ENCODE measurements around the gene REV3L.
A peak's percentile ranks its signal among the peaks of the same experiment; 100 is the strongest.
"Not testable (repeated sequence)": the region's sequence is repeated elsewhere in the genome, so short reads cannot be mapped to it uniquely, and the experiment has no call there.

REV3L gene

GRCh38 chr6:111482959-111483735 lies at the start of gene REV3L:
Gene REV3L, minus strand, starts transcription at chr6:111483218. Its CDS starts 330 bp downstream, at chr6:111482888.
- DNase-seq: peak; percentile 91

- DNase-seq: no peak
Measured at GRCh38 chr6:111531185-111531584, 48.2 kb upstream of the REV3L start.

- no peak for DNase-seq
Measured at GRCh38 chr6:111530667-111531066, 47.6 kb upstream of the REV3L start.

- DNase-seq: no peak
Measured at GRCh38 chr6:111530218-111530617, 47.2 kb upstream of the REV3L start.

DNA sequence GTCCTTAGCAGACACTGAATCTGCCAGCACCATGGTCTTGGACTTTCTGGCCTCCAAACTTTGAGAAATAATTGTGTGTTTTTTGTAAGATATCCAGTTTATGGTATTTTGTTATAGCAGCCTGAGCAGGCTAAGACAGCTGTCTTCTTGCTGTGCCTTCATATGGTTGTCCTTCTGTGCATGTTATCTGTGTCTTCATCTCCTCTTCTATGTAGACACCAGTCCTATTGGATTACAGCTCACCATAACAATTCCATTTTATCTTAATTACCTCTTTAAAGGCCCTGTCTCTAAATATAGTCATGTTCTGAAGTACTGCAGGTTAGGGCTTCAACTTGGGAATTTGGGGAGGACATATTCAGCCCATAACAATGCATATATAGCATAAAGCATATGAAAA lies 44.3 kb upstream of the REV3L start:
- no peak for DNase-seq

- DNase-seq: no peak
Measured at GRCh38 chr6:111524735-111525134, 41.7 kb upstream of the REV3L start.

DNA sequence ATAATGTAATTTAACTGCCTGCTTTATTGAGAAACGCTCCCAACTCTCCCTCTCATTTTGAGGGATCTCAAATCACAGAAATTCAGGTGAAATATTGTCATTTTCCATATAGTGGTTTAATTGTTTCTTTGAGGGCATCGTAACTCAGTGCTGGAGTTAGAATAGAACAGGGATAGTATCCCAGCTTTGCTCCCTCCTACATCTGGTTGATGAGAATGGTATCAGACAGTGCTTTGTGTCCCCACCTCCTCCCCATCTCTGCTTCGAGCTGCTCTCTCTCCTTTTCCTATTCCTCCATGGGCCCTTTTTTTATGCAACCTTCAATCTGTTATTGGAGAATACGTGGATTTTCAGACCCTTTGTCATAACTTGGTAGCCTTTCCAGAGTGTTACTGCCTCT lies 41.2 kb upstream of the REV3L start:
- no peak for DNase-seq

- DNase-seq: no peak
Measured at GRCh38 chr6:111523484-111524167, 40.6 kb upstream of the REV3L start.

DNA sequence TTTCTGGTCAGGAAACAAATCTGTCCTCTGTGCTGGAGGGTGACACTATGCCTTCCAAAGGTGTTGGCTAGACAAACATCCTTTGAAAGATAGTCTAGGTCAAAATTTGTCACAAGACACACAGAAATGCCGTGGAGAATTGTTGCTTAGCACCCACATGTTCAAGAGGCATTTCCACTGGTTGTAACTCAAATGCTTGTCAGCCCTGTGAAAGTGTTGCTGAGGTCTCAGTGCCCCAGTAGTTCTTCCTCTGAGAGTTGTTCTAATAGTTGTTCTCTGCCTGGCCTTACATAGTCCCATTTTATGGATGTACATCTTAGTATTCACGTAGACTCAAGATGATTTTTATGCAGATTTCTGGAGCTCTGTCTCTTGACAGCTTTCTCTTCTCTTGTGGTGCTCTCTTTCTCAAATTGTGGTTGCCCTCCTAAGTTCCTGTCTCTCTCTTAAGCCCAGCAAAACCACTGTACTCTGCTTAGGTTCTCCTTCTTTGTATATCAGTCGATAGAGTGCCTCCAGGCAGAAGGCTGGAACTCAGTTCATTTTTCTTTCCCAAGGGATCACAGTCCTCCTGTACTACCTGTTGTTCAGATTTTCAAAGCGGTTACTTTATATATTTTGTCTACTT lies 39.5 kb upstream of the REV3L start:
- DNase-seq: no peak

DNA sequence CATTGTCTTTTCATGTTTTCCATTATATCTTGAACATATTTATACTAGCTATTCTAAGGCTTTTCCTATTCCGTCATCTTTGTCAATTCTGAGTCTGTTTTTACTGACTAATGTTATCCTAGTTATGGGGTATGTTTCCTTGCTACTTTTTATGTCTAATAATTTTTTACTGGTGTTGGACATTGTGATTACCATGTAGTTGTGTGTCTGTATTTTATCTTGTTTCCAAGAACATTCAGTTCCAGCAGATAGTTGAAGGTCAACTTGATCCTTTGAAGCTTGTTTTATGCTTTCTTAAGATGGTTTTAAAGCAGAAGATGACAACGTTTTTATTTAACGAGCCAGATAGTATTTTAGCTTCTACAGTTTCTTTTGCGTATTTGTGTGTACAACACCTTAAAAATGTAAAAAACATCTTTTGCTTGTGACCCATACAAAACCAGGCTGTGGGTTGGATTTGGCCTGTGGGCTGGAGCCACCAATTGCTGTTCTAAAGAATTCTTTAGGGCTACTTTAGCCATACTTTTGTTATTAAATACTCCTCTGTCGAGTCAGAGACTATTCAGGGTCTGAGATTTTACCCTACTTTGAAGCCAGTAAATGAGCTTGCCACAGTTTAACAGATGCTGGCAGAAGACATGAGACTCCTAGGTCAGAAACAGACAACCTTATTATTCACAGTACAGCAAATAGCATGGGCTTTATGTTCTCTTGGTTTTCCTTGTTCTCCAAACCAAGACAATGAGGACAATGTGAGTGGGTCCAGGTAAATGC lies 38.7 kb upstream of the REV3L start:
- peak; percentile 32 for DNase-seq

- no peak for DNase-seq
Measured at GRCh38 chr6:111520524-111520923, 37.5 kb upstream of the REV3L start.

GRCh38 chr6:111517965-111518364 lies 34.9 kb upstream of the REV3L start:
- no peak for DNase-seq

- no peak for DNase-seq
Measured at GRCh38 chr6:111515259-111515658, 32.2 kb upstream of the REV3L start.

DNA sequence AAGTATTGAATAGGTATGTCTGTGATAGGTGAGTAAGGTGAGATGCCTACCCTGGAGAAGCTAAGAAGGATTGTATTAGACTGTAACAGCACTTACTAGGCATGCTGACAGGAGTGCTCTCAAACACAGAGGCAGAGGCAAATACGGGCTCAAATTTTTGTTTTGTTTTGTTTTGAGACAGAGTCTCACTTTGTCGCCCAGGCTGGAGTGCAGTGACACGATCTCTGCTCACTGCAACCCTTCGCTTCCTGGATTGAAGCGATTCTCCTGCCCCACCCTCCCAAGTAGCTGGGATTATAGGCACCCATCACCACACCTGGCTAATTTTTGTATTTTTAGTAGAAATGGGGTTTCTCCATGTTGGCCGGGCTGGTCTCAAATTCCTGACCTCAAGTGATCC lies 31.5 kb upstream of the REV3L start:
- not testable (repeated sequence) for DNase-seq

GRCh38 chr6:111507219-111507618 lies 24.2 kb upstream of the REV3L start:
- not testable (repeated sequence) for DNase-seq

DNA sequence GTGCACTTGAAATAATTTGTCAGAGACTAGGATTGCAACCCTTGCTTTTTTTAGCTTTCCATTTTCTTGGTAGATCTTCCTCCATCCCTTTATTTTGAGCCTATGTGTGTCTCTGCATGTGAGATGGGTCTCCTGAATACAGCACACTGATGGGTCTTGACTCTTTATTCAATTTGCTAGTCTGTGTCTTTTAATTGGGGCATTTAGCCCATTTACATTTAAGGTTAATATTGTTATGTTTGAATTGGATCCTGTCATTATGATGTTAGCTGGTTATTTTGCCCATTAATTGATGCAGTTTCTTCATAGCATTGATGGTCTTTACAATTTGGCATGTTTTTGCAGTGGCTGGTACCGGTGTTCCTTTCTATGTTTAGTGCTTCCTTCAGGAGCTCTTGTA lies 22.5 kb upstream of the REV3L start:
- not testable (repeated sequence) for DNase-seq

DNA sequence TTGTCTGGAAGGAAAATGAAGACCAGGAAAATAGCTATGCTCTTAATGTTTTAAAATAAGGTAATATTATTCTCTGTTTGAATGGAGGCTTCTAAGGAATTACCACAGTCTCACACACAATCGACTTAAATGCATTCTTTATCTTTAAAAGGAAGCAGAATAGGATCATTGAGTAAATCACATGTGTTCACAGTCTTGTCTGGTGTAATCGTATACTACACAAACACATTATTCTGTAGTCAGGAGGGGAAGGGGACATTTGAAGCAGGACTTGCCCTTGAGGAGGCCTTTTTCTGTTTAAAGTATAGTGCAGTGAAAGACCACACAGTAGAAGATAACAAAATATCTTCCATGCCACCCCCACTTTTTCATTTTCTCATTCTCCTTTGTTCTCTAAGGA lies 20.6 kb upstream of the REV3L start:
- DNase-seq: no peak

- peak; percentile 75 for DNase-seq
Measured at GRCh38 chr6:111503194-111503593, 20.2 kb upstream of the REV3L start.

GRCh38 chr6:111502154-111502553 lies 19.1 kb upstream of the REV3L start:
- no peak for DNase-seq

GRCh38 chr6:111499269-111499793 lies 16.3 kb upstream of the REV3L start:
- no peak for DNase-seq

GRCh38 chr6:111494951-111495635 lies 12.1 kb upstream of the REV3L start:
- DNase-seq: no peak

DNA sequence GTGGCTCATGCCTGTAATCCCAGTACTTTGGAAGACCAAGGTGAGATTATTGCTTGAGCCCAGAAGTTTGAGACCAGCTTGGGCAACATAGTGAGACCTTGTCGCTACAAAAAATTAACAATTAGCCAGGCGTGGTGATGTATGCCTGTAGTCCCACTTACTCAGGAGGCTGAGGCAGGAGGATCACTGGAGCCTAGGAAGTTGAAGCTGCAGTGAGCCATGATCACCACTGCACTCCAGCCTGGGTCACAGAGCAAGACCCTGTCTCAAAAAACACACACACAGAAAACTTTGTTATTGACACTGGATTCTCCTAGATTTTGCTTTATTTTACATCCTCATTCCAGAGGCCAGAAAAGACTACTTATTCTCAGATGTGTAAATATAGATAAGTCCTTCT lies 9.5 kb upstream of the REV3L start:
- DNase-seq: no peak

Data from EL (cell line).